Breast epithelium (tissue), 3 donors: ENCODE results near the gene MIGA1.

Experiments
- POLR2AphosphoS5 ChIP-seq, 3 donors: sonication (generic); formaldehyde crosslinking; IDR thresholded peaks; one replicate each; pipeline ENCODE4 v1.6.1; 2017; ENCODE audit warnings: antibody characterized with exemption in 3 of 3
- TF ChIP-seq, protein P1 (sequence below), 3 donors: fragments of 450-650 bp; IDR thresholded peaks; one replicate each; pipeline ENCODE4 v1.5.1; 2016 to 2017; ENCODE audit warnings: antibody characterized with exemption in 3 of 3, mild to moderate bottlenecking in 3 of 3, moderate library complexity in 3 of 3

DNA sequence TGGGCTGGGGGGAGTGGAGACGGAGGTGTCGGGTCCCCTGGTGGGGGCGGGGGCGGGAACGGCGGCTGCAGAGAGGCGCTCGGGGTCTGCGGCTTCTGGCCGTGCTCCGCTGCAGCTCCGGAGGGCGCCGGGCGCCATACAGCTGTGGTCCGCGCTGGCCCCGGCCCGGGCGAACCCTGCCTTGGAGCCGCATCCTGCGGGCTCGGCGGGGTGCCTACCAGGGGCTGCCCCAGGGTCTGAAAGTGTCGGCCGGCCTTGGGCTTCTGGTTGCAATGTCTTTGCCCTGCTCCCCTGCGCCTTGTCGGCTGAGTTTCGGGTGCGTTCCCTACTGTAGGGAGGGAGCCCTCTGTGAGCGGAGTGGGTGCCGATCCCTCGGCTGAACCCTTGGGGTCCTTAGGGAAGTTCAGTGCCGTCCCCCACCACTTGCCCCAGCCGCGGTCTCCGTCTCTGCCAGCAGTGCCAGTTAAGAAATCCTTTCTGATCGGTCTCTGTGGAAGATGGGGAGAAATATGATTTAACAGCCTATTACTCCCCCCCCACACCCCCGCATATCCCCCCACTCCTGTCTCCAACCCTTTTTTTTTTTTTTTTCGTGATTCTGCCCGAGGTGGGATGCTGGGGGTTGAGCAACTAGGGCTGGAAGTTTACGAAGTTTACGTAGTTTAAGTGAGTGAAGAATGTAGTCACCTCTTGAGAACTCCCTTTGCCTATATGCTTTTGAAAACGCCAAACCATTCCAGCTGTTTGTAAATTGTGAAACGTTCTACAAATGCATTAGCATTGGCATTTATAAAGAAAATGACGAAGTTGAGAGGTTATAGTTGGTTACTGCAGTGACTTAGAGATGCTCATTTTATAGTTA is 109.6 kb downstream of the MIGA1 start:
- TF ChIP-seq POLR2AphosphoS5 (IDR thresholded peaks at IDR 0.05) = no peak
- TF ChIP-seq, protein P1, sequence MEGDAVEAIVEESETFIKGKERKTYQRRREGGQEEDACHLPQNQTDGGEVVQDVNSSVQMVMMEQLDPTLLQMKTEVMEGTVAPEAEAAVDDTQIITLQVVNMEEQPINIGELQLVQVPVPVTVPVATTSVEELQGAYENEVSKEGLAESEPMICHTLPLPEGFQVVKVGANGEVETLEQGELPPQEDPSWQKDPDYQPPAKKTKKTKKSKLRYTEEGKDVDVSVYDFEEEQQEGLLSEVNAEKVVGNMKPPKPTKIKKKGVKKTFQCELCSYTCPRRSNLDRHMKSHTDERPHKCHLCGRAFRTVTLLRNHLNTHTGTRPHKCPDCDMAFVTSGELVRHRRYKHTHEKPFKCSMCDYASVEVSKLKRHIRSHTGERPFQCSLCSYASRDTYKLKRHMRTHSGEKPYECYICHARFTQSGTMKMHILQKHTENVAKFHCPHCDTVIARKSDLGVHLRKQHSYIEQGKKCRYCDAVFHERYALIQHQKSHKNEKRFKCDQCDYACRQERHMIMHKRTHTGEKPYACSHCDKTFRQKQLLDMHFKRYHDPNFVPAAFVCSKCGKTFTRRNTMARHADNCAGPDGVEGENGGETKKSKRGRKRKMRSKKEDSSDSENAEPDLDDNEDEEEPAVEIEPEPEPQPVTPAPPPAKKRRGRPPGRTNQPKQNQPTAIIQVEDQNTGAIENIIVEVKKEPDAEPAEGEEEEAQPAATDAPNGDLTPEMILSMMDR (IDR thresholded peaks at IDR 0.05) = no peak
